Suprapubic skin (tissue), 4 donors: ENCODE measurements around the gene TBX10.

Experiments used
- CTCF ChIP-seq, 2 donors: fragments of 200-600 bp in 1 of 2; fragments of 450-650 bp in 1 of 2; sonication (generic) in 1 of 2; IDR thresholded peaks; one replicate each; pipeline ENCODE4 v1.5.1; 2016 to 2019; ENCODE audit warnings: antibody characterized with exemption in 2 of 2, mild to moderate bottlenecking in 1 of 2, moderate library complexity in 1 of 2
- EP300 ChIP-seq: sonication (generic); formaldehyde crosslinking; IDR thresholded peaks from one replicate; pipeline ENCODE4 v1.6.1; 2017; ENCODE audit warnings: antibody characterized with exemption
- POLR2A ChIP-seq, 2 donors: fragments of 450-650 bp; IDR thresholded peaks; one replicate each; pipeline ENCODE4 v1.6.1; 2017; ENCODE audit warnings: antibody characterized with exemption in 2 of 2, mild to moderate bottlenecking in 2 of 2, moderate library complexity in 2 of 2
- POLR2AphosphoS5 ChIP-seq, 3 donors: sonication (generic); formaldehyde crosslinking; IDR thresholded peaks; one replicate each; pipeline ENCODE4 v1.6.1; 2017; ENCODE audit warnings: antibody characterized with exemption in 3 of 3

GRCh38 chr11:67588136-67588503 is 51.4 kb downstream of the TBX10 start:
- no peak for TF ChIP-seq POLR2A (IDR thresholded peaks at IDR 0.05)
- no peak for TF ChIP-seq CTCF (IDR thresholded peaks at IDR 0.05)
- no peak for TF ChIP-seq EP300
- TF ChIP-seq POLR2AphosphoS5 (IDR thresholded peaks at IDR 0.05), result no peak
